HepG2 (cell line): ENCODE data around the gene GPR152. TPM values are rescaled to one million over a fixed set of nuclear protein-coding genes. Genes with fewer than 3 reads are reported as not detected.
A peak's percentile ranks its signal among the peaks of the same experiment; 100 is the strongest.

ENCODE experiments used
- BORCS8-MEF2B ChIP-seq: sonication (generic); formaldehyde crosslinking; IDR thresholded peaks from 2 replicates; pipeline ENCODE4 v1.8.0; 2022; ENCODE audit warnings: mild to moderate bottlenecking, missing genetic modification reagents
- DZIP1 ChIP-seq: sonication (generic); formaldehyde crosslinking; IDR thresholded peaks from 2 replicates; pipeline ENCODE4 v1.5.0; 2020; ENCODE audit warnings: mild to moderate bottlenecking, missing genetic modification reagents
- ERF ChIP-seq: IDR thresholded peaks from 2 replicates; pipeline ENCODE4 v1.6.1; 2018; ENCODE audit warnings: missing biosample characterization, missing genetic modification reagents
- FOXA1 ChIP-seq, 2 experiments: fragments of 450-650 bp in 1 of 2; sonication (generic) in 1 of 2; formaldehyde crosslinking in 1 of 2; IDR thresholded peaks; 2 replicates each; pipeline versions ENCODE4 v1.4.0 to v1.6.1; 2016 to 2020; ENCODE audit warnings: missing genetic modification reagents in 1 of 2
- GABPA ChIP-seq, 2 experiments: IDR thresholded peaks; 2 replicates each; pipeline ENCODE4 v1.6.1; 2011 to 2016; ENCODE audit warnings: low read depth in 2 of 2, low read length in 1 of 2, missing biosample characterization in 1 of 2, missing genetic modification characterization in 1 of 2
- GABPB1 ChIP-seq: IDR thresholded peaks from 2 replicates; pipeline ENCODE4 v1.6.1; 2016; ENCODE audit warnings: mild to moderate bottlenecking, missing genetic modification reagents, moderate library complexity, missing compliant biosample characterization
- HDAC2 ChIP-seq: sonication (generic); formaldehyde crosslinking; IDR thresholded peaks from 2 replicates; pipeline ENCODE4 v1.4.0; 2020; ENCODE audit warnings: missing genetic modification reagents
- HNF4A ChIP-seq: sonication (generic); formaldehyde crosslinking; IDR thresholded peaks from 2 replicates; pipeline ENCODE4 v1.4.0; 2020; ENCODE audit warnings: missing genetic modification reagents
- MXD1 ChIP-seq: sonication (generic); formaldehyde crosslinking; IDR thresholded peaks from 2 replicates; pipeline ENCODE4 v1.4.0; 2020; ENCODE audit warnings: mild to moderate bottlenecking, missing genetic modification reagents
- NCOA2 ChIP-seq: sonication (generic); formaldehyde crosslinking; IDR thresholded peaks from 2 replicates; pipeline ENCODE4 v1.8.0; 2022; ENCODE audit warnings: inconsistent platforms
- PAF1 ChIP-seq: IDR thresholded peaks from 2 replicates; pipeline ENCODE4 v1.6.1; 2016; ENCODE audit warnings: missing genetic modification reagents, missing compliant biosample characterization
- PBX3 ChIP-seq: sonication (generic); formaldehyde crosslinking; IDR thresholded peaks from 2 replicates; pipeline ENCODE4 v1.8.1; 2023; ENCODE audit warnings: missing genetic modification reagents, inconsistent platforms, borderline replicate concordance
- SNAPC5 ChIP-seq: sonication (generic); formaldehyde crosslinking; IDR thresholded peaks from 2 replicates; pipeline ENCODE4 v1.8.1; 2023; ENCODE audit warnings: mild to moderate bottlenecking, missing genetic modification reagents, borderline replicate concordance
- SRY ChIP-seq: sonication (generic); formaldehyde crosslinking; IDR thresholded peaks from 2 replicates; pipeline ENCODE4 v1.8.0; 2022; ENCODE audit warnings: mild to moderate bottlenecking, missing genetic modification reagents
- TERF1 ChIP-seq: sonication (generic); formaldehyde crosslinking; IDR thresholded peaks from 2 replicates; pipeline ENCODE4 v1.8.0; 2022; ENCODE audit warnings: mild to moderate bottlenecking, missing genetic modification reagents, moderate library complexity
- ZBTB20 ChIP-seq: sonication (generic); formaldehyde crosslinking; IDR thresholded peaks from 2 replicates; pipeline ENCODE4 v1.8.1; 2023; ENCODE audit warnings: missing genetic modification reagents, low read depth, mild to moderate bottlenecking, borderline replicate concordance
- ZNF782 ChIP-seq: sonication (generic); formaldehyde crosslinking; IDR thresholded peaks from 2 replicates; pipeline ENCODE4 v1.4.0; 2020; ENCODE audit warnings: missing genetic modification reagents, mild to moderate bottlenecking, borderline replicate concordance
- ZNF784 ChIP-seq: sonication (generic); formaldehyde crosslinking; IDR thresholded peaks from 2 replicates; pipeline ENCODE4 v1.5.1; 2020; ENCODE audit warnings: missing genetic modification reagents, mild to moderate bottlenecking, borderline replicate concordance
- ZNF879 ChIP-seq: sonication (generic); formaldehyde crosslinking; IDR thresholded peaks from 2 replicates; pipeline ENCODE4 v1.8.1; 2023; ENCODE audit warnings: missing genetic modification reagents
- polyA plus RNA-seq, 8 experiments: library from polyadenylated mRNA; depleted of rRNA in 3 of 8; stranded (reverse) in 7 of 8; unstranded in 1 of 8; fragments of >200 nt; fragmentation: Illumina TruSeq in 4 of 8; extraction: Trizol in 4 of 8; gene quantifications; 2 replicates each; pipeline versions ENCODE4 v1.2.1 to v1.2.3, GENCODE V29; 2011 to 2016; ENCODE audit warnings: low read depth in 4 of 8, missing spikeins in 1 of 8, mixed read lengths in 1 of 8; ENCODE audit not compliant: insufficient read depth in 1 of 8
- total RNA-seq, 5 experiments: library from RNA; depleted of rRNA; stranded (reverse); fragments of >200 nt; fragmentation: Illumina TruSeq; extraction: Trizol; gene quantifications; 2 replicates each; pipeline ENCODE4 v1.2.3, GENCODE V29; 2016; ENCODE audit warnings: low read depth in 1 of 5

Gene GPR152
- total and polyA plus RNA-seq, 2 of the 13 experiments (the other 11 are each of a cell fraction or from before 2014, with no cell fraction given) = not detected

- TF ChIP-seq SNAPC5 (CRISPR knock-in tag) (peak; percentile 96), NCOA2 (CRISPR knock-in tag) (peak; percentile 72), GABPA (IDR thresholded peaks at IDR 0.05; ENCODE audit: low read depth, low read length) (peak; percentile 48; the same call in 1 of the 2 replicates), GABPA (CRISPR knock-in tag; IDR thresholded peaks at IDR 0.05; ENCODE audit: low read depth) (peak; percentile 85), GABPB1 (CRISPR knock-in tag) (peak; percentile 89), TERF1 (CRISPR knock-in tag) (no peak), DZIP1 (CRISPR knock-in tag) (peak; percentile 96), PAF1 (no peak), ZNF879 (peak; percentile 98), SRY (CRISPR knock-in tag) (peak; percentile 98), ZNF784 (peak; percentile 88; the same call in 1 of the 2 replicates), FOXA1 (IDR thresholded peaks at IDR 0.05) (no peak), FOXA1 (CRISPR knock-in tag; IDR thresholded peaks at IDR 0.05) (0 out of 2 replicates have a peak, but pooled peaks have one; percentile 20), ZNF782 (CRISPR knock-in tag) (peak; percentile 99), HNF4A (CRISPR knock-in tag) (peak; percentile 58; the same call in 1 of the 2 replicates), HDAC2 (CRISPR knock-in tag) (peak; percentile 79), ERF (CRISPR knock-in tag) (peak; percentile 91), PBX3 (CRISPR knock-in tag) (0 out of 2 replicates have a peak, but pooled peaks have one; percentile 54), MXD1 (CRISPR knock-in tag) (peak; percentile 92), ZBTB20 (CRISPR knock-in tag) (peak; percentile 80; the same call in 1 of the 2 replicates), BORCS8-MEF2B (CRISPR knock-in tag) (peak; percentile 100)
Observed at GRCh38 chr11:67482827-67483798, 30.6 kb upstream of the GPR152 start, which contains the start of gene AIP (continued).
